Fibroblast of pulmonary artery (primary cell): ENCODE measurements around the gene YPEL2.

Experiments
- DNase-seq: peaks from one replicate; pipeline ENCODE4 v3.0.0-alpha.2; 2010; ENCODE audit warnings: low read depth
- H3K4me3 ChIP-seq: replicated peaks from 2 replicates; pipeline ENCODE4 v1.5.1; 2011; ENCODE audit warnings: low read depth, mild to moderate bottlenecking, control low read depth, low read length, moderate library complexity
- TF ChIP-seq, protein P1 (sequence below): IDR thresholded peaks from 2 replicates; pipeline ENCODE4 v1.5.1; 2011; ENCODE audit warnings: mild to moderate bottlenecking, control low read depth, low read length, inconsistent platforms; ENCODE audit errors: missing control alignments

The YPEL2 gene

DNA sequence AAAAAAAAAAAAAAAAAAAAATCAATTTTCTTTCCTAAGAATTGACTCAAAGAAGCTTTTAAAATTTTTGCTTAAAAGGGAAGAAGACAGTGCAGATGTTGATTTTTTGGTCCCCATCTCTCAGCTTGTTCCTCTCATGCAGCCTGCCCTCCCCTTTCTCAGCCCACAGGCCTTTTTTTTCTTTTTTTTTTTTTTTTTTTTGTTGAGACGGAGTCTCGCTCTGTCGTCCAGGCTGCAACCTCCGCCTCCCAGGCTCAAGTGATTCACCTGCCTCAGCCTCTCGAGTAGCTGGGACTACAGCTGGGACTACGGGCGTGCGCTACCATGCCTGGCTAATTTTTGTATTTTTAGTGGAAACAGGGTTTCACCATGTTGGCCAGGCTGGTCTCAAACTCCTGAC lies 17.7 kb downstream of the YPEL2 start:
- no peak for DNase-seq
- no peak overlapping the region for H3K4me3 ChIP-seq
- TF ChIP-seq, protein P1, sequence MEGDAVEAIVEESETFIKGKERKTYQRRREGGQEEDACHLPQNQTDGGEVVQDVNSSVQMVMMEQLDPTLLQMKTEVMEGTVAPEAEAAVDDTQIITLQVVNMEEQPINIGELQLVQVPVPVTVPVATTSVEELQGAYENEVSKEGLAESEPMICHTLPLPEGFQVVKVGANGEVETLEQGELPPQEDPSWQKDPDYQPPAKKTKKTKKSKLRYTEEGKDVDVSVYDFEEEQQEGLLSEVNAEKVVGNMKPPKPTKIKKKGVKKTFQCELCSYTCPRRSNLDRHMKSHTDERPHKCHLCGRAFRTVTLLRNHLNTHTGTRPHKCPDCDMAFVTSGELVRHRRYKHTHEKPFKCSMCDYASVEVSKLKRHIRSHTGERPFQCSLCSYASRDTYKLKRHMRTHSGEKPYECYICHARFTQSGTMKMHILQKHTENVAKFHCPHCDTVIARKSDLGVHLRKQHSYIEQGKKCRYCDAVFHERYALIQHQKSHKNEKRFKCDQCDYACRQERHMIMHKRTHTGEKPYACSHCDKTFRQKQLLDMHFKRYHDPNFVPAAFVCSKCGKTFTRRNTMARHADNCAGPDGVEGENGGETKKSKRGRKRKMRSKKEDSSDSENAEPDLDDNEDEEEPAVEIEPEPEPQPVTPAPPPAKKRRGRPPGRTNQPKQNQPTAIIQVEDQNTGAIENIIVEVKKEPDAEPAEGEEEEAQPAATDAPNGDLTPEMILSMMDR: no peak

DNA sequence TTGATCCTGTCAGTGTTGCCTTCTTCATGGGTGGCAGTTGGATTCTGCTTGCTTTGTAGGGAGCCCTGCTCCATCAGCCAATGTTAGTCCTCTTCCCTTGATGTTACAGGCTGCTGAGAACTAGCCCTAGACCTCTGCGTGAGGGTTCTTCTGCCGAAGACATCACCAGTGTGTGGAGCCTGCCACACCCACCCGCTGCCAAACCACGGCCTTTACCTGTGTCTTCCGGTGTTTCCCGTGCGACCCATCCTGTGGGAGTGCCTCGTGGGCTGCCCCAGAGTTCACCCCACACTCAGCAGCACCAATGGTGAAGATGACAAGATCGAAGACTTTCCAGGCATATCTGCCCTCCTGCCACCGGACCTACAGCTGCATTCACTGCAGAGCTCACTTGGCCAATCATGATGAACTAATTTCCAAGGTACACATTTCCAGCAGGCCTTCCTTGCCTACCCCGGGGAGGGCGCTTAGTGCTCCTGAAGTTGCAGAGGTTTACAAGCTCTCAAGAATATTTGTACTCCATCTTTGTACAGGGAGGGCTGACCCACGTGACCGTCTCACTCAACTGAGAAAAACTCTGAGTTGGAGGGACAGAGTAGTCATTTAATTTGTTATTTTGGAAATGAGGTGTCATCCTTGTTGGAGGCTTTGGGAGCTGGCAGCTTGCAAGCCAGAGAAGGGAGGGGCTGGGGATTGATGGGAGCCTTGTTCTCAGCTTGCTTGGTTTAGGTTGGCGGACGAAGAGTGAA lies 21.8 kb downstream of the YPEL2 start:
- DNase-seq: no peak
- TF ChIP-seq, protein P1: no peak
- H3K4me3 ChIP-seq: no peak overlapping the region

DNA sequence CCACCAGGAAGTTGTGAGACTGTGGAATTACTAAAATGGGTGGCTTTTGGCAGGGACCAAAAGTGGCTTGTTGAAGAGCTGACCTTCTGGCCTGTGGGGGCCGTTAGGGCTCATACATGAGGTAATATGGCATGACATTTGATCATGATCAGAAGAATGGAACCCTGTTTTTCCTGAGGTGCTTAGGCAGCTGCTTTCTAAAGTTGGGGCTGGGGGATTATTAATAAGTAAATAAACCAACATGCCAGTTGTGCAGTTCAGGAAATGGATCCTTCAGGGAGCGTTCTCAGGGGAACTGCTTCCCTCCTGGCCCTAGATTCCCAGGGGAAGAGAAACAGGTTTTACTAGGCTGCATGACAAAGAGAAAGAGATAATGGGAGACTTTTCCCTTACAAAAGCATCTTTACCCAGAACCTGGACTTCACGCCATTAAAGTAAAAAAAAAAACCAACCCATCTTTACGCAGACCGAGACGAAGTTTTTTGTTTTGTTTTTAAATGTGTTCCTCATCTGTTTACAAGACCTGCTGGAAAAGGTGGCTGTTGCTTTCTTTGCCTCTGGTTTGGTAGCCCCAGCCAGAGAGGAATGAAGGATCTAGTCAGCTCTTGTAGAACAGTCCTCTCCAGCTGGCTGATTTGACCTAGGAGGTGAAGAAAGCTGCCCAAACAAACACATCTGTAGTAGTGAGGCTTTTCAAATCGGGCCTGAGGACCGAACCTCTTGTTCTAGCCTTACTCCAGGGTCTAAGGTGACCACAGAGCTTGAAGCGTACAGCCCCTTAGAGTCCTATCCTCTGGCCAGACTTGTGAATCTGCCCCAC lies 22.7 kb downstream of the YPEL2 start:
- DNase-seq: no peak
- TF ChIP-seq, protein P1: no peak
- H3K4me3 ChIP-seq: no peak overlapping the region

DNA sequence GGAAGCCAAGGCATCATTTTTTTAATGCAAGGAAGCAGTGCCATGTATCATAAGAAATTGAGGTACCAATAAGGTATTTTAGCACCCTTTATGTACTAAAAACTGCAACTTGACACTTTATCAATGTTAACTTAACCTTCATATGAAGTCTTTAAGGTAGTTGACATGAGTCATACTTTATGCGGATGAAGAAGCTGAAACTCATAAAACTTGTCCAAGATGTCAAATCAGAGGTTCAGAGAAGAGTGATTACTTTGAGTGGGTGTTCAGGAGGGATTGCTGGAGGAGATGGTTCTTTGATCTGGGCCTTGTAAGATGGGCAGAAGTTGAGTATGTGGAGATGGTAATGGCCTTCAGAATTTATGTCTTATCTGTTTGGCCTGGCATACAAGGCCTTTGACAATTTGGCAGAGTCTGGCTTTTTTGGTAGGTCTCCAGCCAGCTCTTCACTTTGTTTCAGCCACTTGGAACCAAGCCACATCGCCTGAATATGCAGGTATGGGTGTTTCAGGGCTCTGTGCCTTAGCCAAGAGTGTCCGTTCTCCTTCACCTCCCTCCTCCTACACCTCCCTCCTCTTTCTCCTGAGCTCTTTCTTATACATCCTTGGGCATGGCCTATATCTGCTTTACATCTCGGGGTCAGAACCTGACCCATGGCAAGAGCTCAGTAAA lies 23.7 kb downstream of the YPEL2 start:
- H3K4me3 ChIP-seq: no peak overlapping the region
- TF ChIP-seq, protein P1: no peak
- no peak for DNase-seq

DNA sequence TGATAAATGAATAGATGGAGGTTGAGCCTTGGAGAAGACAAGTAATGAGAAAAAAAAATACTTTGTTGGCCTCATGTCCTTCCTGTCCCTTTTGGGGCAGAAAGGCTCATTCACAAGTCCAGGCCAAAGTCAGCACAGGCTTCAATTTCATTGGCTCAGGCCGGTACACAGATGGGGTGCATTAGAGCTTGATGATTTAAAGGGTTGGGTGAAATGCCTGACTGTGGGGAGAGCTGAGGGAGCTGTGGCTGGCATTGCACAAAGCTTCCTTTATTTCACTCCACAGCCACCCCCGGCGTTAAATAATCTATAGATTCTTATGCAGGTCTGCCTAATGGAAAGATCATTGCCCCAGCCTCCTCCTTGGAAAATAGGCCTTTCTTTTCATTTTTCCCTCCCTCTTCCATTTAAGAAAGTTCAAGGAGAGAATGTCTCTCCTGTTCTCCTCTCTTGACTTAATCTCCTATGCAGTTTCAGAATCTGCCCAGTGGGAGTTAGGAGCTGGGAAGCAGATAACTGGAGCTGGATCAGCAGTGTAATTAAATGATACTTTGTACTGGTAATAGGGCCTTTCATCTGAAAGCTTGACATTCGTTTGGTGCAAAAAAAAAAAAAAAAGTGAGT lies 24.4 kb downstream of the YPEL2 start:
- TF ChIP-seq, protein P1: no peak
- DNase-seq: no peak
- no peak overlapping the region for H3K4me3 ChIP-seq

DNA sequence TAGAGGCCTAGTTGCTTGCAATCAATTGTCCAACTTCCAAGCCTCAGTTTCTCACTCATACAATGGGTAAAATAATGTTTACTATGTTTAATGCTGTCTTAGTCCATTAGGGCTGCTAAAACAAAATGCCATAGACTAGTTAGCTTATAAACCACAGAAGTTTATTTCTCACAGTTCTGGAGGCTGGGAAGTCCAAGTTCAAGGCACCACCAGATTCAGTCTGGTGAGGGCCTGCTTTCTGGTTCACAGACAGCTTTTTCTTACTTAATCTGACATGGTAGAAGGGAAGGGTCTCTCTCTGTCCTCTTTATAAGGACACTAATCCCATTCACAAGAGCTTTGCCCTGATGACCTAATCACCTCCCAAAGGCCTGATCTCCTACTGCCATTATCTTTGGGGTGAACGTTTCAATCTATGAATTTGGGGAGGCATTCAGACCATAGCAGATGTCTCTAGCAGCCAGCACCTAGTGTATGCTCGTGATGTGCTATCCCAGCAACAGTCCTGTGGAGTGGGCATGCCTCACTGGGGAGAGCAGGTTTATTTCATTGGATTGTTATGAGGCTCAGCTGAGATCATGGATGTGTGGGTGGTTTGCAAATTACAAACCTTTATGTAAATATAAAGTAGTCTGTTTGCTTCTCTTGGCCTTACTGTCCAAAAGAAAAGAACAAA lies 25.2 kb downstream of the YPEL2 start:
- no peak for DNase-seq
- TF ChIP-seq, protein P1: no peak
- no peak overlapping the region for H3K4me3 ChIP-seq
